NK-92 (cell line): ENCODE measurements around the gene C10orf62.
"Not testable (repeated sequence)": the region's sequence is repeated elsewhere in the genome, so short reads cannot be mapped to it uniquely, and the experiment has no call there.

Source experiments
- DNase-seq: peaks from one replicate; lab custom pipeline; 2025; ENCODE audit not compliant: unreplicated experiment; lab: John Stamatoyannopoulos, UW

Gene C10orf62

DNA sequence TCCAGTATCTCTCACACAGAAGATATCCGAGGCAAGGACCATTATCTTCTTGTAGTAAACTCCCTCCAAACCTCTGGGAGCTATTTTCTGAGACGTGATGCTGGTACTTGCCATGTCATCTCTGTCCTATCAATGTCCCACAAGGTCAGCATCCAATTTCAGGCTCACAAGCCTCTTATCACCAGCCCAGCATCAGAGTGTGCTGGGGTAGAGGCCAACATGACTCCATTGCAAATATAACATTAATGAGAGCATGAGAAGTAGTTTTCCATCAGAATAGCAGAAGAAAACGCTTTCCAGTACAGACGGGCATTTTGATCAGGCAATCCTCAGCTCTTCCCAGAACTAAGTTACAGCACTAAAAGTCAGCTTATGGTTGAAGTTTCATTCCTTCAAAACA, 38.2 kb downstream of the C10orf62 start:
- no peak for DNase-seq

DNA sequence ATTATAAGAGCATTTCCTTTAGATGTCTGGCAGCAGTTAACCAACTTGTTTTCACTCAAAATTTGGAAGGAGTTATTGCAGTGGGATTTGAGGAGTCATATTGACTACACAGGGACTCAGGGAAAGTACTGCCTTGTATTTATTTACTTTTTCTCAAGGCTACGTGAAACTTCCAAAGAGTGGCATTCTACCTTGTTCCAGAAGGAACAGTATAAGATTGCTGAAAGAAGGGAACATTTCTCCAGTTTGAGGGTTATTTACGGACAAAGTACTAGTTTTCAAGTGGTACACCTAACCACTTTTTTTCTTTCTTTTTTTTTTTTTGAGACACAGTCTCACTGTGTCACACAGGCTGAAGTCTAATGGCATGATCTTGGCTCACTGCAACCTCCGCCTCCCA, 38.7 kb downstream of the C10orf62 start:
- DNase-seq: no peak

DNA sequence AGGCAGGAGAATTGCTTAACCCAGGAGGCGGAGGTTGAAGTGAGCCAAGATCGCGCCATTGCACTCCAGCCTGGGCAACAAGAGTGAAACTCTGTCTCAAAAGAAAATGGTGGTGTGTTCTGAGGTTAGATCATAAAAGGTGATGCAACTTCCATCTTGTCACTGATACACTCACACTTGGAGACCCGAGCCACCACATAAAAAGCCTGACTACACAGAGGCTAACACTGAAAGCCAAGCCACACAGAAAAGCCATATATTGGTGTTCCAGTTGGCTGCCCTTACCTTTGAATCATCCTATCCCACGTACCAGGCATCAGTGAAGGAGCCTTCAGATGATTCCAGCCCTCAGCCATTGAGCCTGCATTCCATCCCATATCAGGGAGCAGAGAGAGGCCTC, 39.8 kb downstream of the C10orf62 start:
- no peak for DNase-seq

DNA sequence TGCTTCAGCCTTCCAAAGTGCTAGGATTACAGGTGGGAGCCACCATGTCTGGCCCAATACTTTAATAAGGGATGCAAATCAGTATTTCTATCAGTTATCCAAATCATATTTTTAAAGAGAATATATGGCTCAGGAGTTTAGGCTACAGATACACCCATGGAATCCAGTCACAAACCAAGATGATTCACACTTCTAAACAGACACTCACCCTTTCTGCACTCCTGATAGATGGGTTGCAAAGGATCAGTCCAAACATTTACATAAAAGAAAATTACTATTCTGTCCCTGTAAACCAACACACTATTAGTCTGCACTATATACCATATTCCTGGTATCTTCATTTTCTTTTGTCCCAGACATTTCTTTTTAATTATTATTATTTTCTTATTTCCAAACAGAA, 41.6 kb downstream of the C10orf62 start:
- DNase-seq: no peak

DNA sequence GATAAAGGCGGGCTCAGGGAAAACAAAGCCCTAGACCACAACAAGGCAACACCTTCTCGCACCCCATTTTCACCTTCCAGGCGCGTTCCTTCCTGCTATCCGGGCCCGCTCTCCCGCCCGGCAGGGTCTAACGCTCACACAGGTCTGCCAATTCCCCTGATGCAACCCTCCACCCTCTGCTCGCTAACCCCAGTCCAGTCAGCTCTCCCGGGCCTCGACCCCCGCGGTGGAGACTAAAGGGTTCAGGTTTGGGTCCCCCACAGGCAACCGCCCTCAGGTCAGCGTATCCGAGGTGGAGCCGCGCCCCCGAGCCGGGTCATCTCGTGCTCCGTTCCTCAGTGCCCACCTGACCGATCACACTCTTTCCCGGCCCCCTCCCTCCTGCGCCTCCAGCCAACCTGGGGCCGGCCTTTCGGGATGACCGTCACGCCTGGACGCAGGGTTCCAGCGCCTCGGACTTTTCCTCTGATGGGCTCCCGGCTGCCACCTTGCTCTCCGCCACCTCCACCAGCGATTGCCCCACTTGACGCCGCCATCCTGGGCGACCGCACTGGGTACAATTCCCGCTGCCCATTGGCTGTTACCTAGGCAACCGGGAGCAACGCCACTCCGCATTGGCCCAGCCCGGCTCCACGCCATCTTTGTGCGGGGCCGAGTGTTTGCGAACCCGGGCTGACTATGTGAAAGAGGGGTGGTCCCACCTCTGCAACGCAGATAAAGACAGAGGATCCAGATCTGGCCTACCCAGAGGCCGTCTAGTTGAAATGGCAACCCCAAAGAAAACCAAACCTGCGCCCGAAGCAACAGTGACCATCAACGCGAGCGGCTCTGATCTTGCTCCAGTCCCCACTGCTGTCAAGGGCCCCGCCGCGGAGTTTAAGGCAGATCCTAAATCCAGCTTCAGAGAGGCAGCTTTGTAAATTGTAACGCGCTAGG, 43.7 kb downstream of the C10orf62 start, which contains the start of gene MORN4:
Gene MORN4, minus strand, starts transcription at position 552 of the 936 bp plus-strand sequence. CDS start 13,847 bp downstream, outside the sequence.
- peak; percentile 23 for DNase-seq

DNA sequence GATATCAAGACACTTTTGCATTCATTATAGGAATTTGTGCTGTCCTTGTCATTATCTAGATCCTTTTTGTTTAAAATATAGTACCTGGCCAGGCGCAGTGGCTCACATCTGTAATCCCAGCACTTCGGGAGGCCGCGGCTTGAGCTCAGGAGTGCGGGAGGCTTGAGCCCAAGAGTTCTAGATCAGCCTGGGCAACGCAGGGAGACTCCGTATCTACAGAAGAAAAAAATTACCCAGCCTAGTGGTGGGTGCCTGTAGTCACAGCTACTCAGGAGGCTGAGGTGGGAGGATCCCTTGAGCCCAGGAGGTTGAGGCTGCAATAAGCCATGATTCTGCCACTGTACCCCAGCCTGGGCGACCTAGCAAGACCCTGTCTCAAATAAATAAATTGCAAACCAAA, 44.4 kb downstream of the C10orf62 start:
- no peak for DNase-seq

DNA sequence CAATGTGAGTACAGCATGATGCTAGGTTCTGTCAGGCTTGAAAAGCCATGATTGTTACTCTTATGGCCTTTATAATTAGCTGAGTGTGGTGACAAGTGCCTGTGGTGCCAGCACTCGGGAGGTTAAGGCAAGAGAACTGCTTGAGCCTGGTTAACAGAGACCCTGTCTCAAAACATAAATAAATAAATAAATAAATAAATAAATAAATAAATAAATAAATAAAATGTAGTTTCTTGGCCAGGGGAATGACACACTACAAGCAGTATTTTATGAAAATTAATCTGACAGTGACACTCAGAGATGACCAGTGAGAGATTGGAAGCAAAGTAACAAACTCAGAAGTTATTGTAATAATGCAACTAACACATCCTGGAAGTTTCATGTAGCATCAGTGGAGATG, 46.1 kb downstream of the C10orf62 start:
- no peak for DNase-seq

DNA sequence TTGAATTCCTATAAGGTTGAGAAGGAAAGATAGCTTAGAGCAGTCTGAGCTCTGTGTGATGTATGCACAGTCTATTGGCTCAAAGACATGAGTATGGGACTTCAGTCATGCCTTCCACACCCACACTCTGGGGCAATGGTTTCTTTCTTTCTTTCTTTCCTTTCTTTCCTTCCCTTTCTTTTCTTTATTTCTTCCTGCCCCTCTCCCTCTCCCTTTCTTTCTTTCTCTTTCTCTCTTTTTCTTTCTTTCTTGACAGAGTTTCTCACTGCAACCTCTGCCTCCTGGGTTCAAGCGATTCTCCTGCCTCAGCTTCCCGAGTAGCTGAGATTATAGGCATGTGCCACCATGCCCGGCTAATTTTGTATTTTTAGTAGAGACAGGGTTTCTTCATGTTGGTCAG, 49.6 kb downstream of the C10orf62 start:
- not testable (repeated sequence) for DNase-seq

DNA sequence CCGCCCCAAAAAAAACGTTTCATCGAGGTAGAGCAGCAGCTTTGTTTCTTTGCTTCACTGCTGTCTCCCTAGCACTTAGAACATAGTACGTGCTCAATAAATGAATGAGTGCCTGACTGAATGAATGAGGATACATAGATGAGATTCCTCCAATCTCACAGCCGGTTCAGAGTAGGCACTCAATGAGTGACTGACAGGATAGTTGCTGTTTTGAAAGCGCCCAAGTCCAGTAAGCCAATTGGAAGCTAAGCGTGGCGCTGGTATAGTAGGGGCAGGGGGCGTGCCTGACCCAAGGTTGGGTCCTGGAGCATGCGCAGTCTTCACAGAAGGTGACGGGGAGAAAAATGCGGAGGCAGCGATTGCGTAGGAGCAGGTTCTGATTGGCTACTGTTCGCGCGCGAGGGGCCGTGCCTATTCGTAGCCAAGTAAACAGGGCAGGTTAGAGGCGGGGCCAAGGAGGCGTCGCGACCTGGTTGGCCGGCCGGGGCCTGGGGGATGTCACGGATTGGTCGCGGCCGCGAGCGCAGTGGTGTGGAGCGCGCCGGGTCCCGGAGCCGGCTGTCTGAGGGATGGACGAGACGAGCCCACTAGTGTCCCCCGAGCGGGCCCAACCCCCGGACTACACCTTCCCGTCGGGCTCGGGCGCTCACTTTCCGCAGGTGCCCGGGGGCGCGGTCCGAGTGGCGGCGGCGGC, 50.8 kb downstream of the C10orf62 start, which contains the start of gene PI4K2A:
Gene PI4K2A, plus strand, starts transcription at position 498 of the 694 bp plus-strand sequence. Its CDS starts 72 bp downstream, at position 570.
- peak; percentile 98 for DNase-seq
